GM12891 (cell line): Measurements from ENCODE around the gene HUS1.

ENCODE experiments used
- POLR2A ChIP-seq: IDR thresholded peaks from 2 replicates; pipeline ENCODE4 v1.6.1; 2011; ENCODE audit warnings: low read depth, low read length, control low read depth
- POLR2AphosphoS5 ChIP-seq: IDR thresholded peaks from 2 replicates; pipeline ENCODE4 v1.6.1; 2011; ENCODE audit warnings: low read depth, low read length, control low read depth
- TAF1 ChIP-seq: IDR thresholded peaks from 2 replicates; pipeline ENCODE4 v1.6.1; 2011; ENCODE audit warnings: low read depth, low read length, control low read depth

DNA sequence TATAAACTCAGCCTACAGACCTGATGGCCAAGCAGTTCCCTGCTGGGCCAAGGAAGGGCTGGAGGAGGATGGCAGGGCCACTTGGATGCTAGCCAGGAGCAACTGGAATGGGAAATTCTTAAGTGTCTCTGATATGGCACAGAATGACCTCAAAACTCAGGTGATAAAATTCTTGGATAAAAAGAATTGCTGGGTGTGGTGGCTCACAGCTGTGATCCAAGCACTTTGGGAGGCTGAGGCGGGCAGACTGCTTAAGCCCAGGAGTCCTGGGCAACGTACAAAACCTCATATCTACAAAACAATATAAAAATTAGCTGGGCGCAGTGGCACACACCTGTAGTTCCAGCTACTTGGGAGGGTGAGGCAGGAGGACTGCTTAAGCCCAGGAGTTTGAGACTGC is 17.2 kb downstream of the HUS1 start:
- TF ChIP-seq POLR2AphosphoS5 (no peak), TAF1 (no peak), POLR2A (no peak)
